HEK293 (cell line): Measurements from ENCODE around the gene BTAF1.
A peak's percentile ranks its signal among the peaks of the same experiment; 100 is the strongest.

Experiments
- CTCF ChIA-PET: fragments of 350-600 bp; formaldehyde crosslinking; extraction: SDS; loops from one replicate; lab custom pipeline; 2021; ENCODE audit warnings: antibody characterized with exemption; lab: Yijun Ruan, JAX
- POLR2A ChIA-PET: fragments of 300-600 bp; formaldehyde crosslinking; extraction: SDS; loops from one replicate; lab custom pipeline; 2020; ENCODE audit warnings: antibody characterized with exemption, inconsistent platforms; lab: Yijun Ruan, JAX
- H3K27ac ChIP-seq: fragments of 200-500 bp; sonication (Bioruptor generic); 2 replicates; pipeline ENCODE4 v1.5.1; 2014; ENCODE audit warnings: low read depth, low read length, control low read depth, inconsistent platforms; ENCODE audit errors: extremely low read depth
- H3K36me3 ChIP-seq, 2 experiments: fragments of 200-500 bp in 1 of 2; sonication (Bioruptor generic) in 1 of 2; 1 replicate in 1 of 2; 2 replicates in 1 of 2; pipeline ENCODE4 v1.5.1; 2014 to 2017; ENCODE audit warnings: inconsistent platforms in 2 of 2, low read length in 2 of 2; ENCODE audit not compliant: control insufficient read depth in 2 of 2, insufficient read depth in 1 of 2
- H3K4me1 ChIP-seq: fragments of 200-500 bp; sonication (Bioruptor generic); 2 replicates; pipeline ENCODE4 v1.5.1; 2014; ENCODE audit warnings: mild to moderate bottlenecking, low read length, inconsistent platforms; ENCODE audit not compliant: control insufficient read depth, insufficient read depth
- H3K4me3 ChIP-seq: 2 replicates; pipeline ENCODE4 v1.5.1; 2011; ENCODE audit warnings: low read depth, mild to moderate bottlenecking, control low read depth, low read length, moderate library complexity
- H3K9me3 ChIP-seq: fragments of 200-500 bp; sonication (Bioruptor generic); 2 replicates; pipeline ENCODE4 v1.5.1; 2014; ENCODE audit warnings: low read depth, low read length, inconsistent platforms; ENCODE audit not compliant: control insufficient read depth, insufficient read depth
- BCL11B ChIP-seq: fragments of 450-650 bp; formaldehyde crosslinking; IDR thresholded peaks from 2 replicates; pipeline ENCODE4 v1.5.1; 2016; ENCODE audit warnings: low read depth, missing biosample characterization, missing genetic modification characterization
- GLIS2 ChIP-seq: fragments of 450-650 bp; formaldehyde crosslinking; IDR thresholded peaks from 2 replicates; pipeline ENCODE4 v1.5.1; 2016; ENCODE audit warnings: missing biosample characterization, missing genetic modification characterization
- KLF9 ChIP-seq: fragments of 450-650 bp; formaldehyde crosslinking; IDR thresholded peaks from 2 replicates; pipeline ENCODE4 v1.5.1; 2016; ENCODE audit warnings: missing biosample characterization, missing genetic modification characterization, low read depth
- SP3 ChIP-seq: fragments of 450-650 bp; formaldehyde crosslinking; IDR thresholded peaks from 2 replicates; pipeline ENCODE4 v1.5.1; 2016; ENCODE audit warnings: missing biosample characterization, missing genetic modification characterization
- ZBTB17 ChIP-seq: fragments of 450-650 bp; formaldehyde crosslinking; IDR thresholded peaks from 2 replicates; pipeline ENCODE4 v1.5.1; 2016; ENCODE audit warnings: missing biosample characterization, missing genetic modification characterization
- ZBTB48 ChIP-seq: fragments of 450-650 bp; formaldehyde crosslinking; IDR thresholded peaks from 2 replicates; pipeline ENCODE4 v1.5.1; 2016; ENCODE audit warnings: missing biosample characterization, missing genetic modification characterization
- ZBTB6 ChIP-seq: fragments of 450-650 bp; formaldehyde crosslinking; IDR thresholded peaks from 2 replicates; pipeline ENCODE4 v1.5.1; 2017; ENCODE audit warnings: missing biosample characterization, missing genetic modification characterization
- ZNF169 ChIP-seq: fragments of 450-650 bp; formaldehyde crosslinking; IDR thresholded peaks from 2 replicates; pipeline ENCODE4 v1.5.1; 2016; ENCODE audit warnings: missing biosample characterization, missing genetic modification characterization
- ZNF335 ChIP-seq: fragments of 450-650 bp; formaldehyde crosslinking; conservative IDR thresholded peaks from 2 replicates; pipeline ENCODE4 v1.5.1; 2016; ENCODE audit warnings: missing biosample characterization, missing genetic modification characterization
- ZNF394 ChIP-seq: fragments of 450-650 bp; formaldehyde crosslinking; IDR thresholded peaks from 2 replicates; pipeline ENCODE4 v1.5.1; 2016; ENCODE audit warnings: missing biosample characterization, missing genetic modification characterization, mild to moderate bottlenecking, moderate library complexity, borderline replicate concordance
- ZNF513 ChIP-seq: fragments of 450-650 bp; IDR thresholded peaks from 2 replicates; pipeline ENCODE4 v1.5.1; 2018; ENCODE audit warnings: missing biosample characterization, missing genetic modification characterization
- ZNF561 ChIP-seq: fragments of 450-650 bp; IDR thresholded peaks from 2 replicates; pipeline ENCODE4 v1.5.1; 2018; ENCODE audit warnings: missing biosample characterization, missing genetic modification characterization, borderline replicate concordance
- ZNF624 ChIP-seq: fragments of 450-650 bp; formaldehyde crosslinking; IDR thresholded peaks from 2 replicates; pipeline ENCODE4 v1.5.1; 2017; ENCODE audit warnings: missing biosample characterization, missing genetic modification characterization
- ZNF777 ChIP-seq: fragments of 450-650 bp; formaldehyde crosslinking; IDR thresholded peaks from 2 replicates; pipeline ENCODE4 v1.5.1; 2017; ENCODE audit warnings: missing biosample characterization, missing genetic modification characterization, borderline replicate concordance
- TF ChIP-seq, protein P1 (sequence below): fragments of 450-650 bp; formaldehyde crosslinking; conservative IDR thresholded peaks from 2 replicates; pipeline ENCODE4 v1.5.1; 2016; ENCODE audit warnings: low read depth, missing biosample characterization, missing genetic modification characterization
- TF ChIP-seq, protein P2 (sequence below): fragments of 450-650 bp; formaldehyde crosslinking; IDR thresholded peaks from 2 replicates; pipeline ENCODE4 v1.5.1; 2016; ENCODE audit warnings: missing biosample characterization, missing genetic modification characterization, borderline replicate concordance
- TF ChIP-seq, protein P3 (sequence below): fragments of 450-650 bp; formaldehyde crosslinking; IDR thresholded peaks from 2 replicates; pipeline ENCODE4 v1.5.1; 2016; ENCODE audit warnings: missing biosample characterization, missing genetic modification characterization

Gene BTAF1

DNA sequence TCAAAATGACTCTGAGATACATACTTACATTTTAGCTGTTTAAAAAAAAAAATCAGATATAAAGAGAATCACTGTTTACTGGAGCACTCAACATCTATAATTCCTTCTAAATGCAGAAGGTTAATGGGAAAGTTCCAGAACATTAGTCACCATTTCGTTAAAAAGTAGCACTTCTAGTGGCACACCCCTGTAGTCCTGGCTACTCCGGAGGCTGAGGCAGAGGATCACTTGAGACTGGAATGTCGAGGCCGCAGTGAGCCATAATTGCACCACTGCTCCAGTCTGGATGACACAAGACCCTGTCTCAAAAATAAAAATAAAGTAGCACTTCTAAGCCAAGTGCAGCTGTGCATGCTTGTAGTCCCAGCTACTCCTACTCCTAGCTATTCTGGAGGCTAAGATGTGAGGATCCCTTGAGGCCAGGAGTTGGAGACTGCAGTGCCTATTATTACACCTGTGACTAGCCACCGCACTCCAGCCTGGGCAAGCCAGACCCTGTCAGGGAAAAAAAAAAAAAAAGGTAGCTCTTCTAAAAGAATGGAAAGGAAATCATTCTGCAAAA lies 16.5 kb upstream of the BTAF1 start:
- H3K27ac ChIP-seq: no peak overlapping the region
- TF ChIP-seq ZBTB6: no peak
- peak; percentile 68; the same call in 1 of the 2 replicates for TF ChIP-seq ZNF394 (tag by site-specific recombination)
- CTCF ChIA-PET: interaction anchor here (0.6 to 1.0 kb wide), 5 partner anchors 16 to 498 kb away, joined by 3 to 8 read pairs (median 4); no protein-coding TSS in a partner anchor
- no peak overlapping the region for H3K4me3 ChIP-seq
- POLR2A ChIA-PET: interaction anchor here (0.6 to 2.8 kb wide), 4 partner anchors 9 to 503 kb away, joined by 3 to 18 read pairs (median 4); partner anchors contain the start of gene TNKS2
- H3K9me3 ChIP-seq: no peaks in the 10 kb centered on the region
- H3K36me3 ChIP-seq: peaks cover 0 to 3% of the 10 kb centered on the region in 2 experiments; a peak in 1 of 3 replicates
- peaks cover 4% of the 10 kb centered on the region for H3K4me1 ChIP-seq

DNA sequence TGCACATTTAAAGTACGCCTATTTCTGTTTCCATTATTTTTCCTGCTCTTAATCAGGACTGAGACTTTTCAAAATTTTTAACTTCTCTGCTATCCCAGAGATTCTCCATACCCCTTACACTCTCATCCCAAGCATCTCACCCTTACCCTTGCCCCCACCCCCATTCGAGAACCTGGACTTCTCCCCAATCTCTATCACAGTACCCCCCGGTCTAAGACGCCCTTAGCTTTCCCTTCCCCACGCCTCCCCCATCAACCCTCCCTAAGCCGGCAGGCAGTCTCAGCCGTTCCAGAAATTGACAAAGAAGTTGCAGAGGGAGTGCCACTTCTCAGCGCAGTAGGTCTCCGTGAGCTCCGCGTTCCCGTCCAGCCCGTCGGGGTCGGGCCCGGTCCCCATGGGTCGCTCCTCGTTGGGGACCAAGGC lies 15.6 kb upstream of the BTAF1 start:
- peaks cover 0 to 3% of the 10 kb centered on the region in 2 experiments; a peak in 1 of 3 replicates for H3K36me3 ChIP-seq
- CTCF ChIA-PET: interaction anchor here (0.6 to 1.7 kb wide), 11 partner anchors 16 to 413 kb away, joined by 3 to 8 read pairs (median 4); partner anchors contain the start of gene BTAF1
- H3K4me1 ChIP-seq: peaks cover 2% of the 10 kb centered on the region; the same call in 1 of the 2 replicates
- H3K4me3 ChIP-seq: peak overlapping the region; percentile 56
- H3K9me3 ChIP-seq: no peaks in the 10 kb centered on the region
- no peak for TF ChIP-seq ZNF561 (tag by site-specific recombination)
- TF ChIP-seq BCL11B: no peak
- no peak for TF ChIP-seq ZNF169
- TF ChIP-seq, protein P1, sequence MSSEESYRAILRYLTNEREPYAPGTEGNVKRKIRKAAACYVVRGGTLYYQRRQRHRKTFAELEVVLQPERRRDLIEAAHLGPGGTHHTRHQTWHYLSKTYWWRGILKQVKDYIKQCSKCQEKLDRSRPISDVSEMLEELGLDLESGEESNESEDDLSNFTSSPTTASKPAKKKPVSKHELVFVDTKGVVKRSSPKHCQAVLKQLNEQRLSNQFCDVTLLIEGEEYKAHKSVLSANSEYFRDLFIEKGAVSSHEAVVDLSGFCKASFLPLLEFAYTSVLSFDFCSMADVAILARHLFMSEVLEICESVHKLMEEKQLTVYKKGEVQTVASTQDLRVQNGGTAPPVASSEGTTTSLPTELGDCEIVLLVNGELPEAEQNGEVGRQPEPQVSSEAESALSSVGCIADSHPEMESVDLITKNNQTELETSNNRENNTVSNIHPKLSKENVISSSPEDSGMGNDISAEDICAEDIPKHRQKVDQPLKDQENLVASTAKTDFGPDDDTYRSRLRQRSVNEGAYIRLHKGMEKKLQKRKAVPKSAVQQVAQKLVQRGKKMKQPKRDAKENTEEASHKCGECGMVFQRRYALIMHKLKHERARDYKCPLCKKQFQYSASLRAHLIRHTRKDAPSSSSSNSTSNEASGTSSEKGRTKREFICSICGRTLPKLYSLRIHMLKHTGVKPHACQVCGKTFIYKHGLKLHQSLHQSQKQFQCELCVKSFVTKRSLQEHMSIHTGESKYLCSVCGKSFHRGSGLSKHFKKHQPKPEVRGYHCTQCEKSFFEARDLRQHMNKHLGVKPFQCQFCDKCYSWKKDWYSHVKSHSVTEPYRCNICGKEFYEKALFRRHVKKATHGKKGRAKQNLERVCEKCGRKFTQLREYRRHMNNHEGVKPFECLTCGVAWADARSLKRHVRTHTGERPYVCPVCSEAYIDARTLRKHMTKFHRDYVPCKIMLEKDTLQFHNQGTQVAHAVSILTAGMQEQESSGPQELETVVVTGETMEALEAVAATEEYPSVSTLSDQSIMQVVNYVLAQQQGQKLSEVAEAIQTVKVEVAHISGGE (tag by site-specific recombination): peak; percentile 61
- TF ChIP-seq ZBTB48 (tag by site-specific recombination): peak; percentile 47; the same call in 1 of the 2 replicates
- no peak for TF ChIP-seq ZNF624
- TF ChIP-seq ZNF335 (tag by site-specific recombination): peak; percentile 60
- peak; percentile 95 for TF ChIP-seq ZNF777
- TF ChIP-seq SP3 (tag by site-specific recombination): peak; percentile 43; the same call in 1 of the 2 replicates
- TF ChIP-seq, protein P2, sequence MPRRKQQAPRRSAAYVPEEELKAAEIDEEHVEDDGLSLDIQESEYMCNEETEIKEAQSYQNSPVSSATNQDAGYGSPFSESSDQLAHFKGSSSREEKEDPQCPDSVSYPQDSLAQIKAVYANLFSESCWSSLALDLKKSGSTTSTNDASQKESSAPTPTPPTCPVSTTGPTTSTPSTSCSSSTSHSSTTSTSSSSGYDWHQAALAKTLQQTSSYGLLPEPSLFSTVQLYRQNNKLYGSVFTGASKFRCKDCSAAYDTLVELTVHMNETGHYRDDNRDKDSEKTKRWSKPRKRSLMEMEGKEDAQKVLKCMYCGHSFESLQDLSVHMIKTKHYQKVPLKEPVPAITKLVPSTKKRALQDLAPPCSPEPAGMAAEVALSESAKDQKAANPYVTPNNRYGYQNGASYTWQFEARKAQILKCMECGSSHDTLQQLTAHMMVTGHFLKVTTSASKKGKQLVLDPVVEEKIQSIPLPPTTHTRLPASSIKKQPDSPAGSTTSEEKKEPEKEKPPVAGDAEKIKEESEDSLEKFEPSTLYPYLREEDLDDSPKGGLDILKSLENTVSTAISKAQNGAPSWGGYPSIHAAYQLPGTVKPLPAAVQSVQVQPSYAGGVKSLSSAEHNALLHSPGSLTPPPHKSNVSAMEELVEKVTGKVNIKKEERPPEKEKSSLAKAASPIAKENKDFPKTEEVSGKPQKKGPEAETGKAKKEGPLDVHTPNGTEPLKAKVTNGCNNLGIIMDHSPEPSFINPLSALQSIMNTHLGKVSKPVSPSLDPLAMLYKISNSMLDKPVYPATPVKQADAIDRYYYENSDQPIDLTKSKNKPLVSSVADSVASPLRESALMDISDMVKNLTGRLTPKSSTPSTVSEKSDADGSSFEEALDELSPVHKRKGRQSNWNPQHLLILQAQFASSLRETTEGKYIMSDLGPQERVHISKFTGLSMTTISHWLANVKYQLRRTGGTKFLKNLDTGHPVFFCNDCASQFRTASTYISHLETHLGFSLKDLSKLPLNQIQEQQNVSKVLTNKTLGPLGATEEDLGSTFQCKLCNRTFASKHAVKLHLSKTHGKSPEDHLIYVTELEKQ (tag by site-specific recombination): no peak
- TF ChIP-seq ZNF513 (tag by site-specific recombination): no peak
- 0 out of 2 replicates have a peak, but pooled peaks have one; percentile 23 for TF ChIP-seq KLF9 (tag by site-specific recombination)
- TF ChIP-seq ZBTB17: peak; percentile 93
- TF ChIP-seq, protein P3, sequence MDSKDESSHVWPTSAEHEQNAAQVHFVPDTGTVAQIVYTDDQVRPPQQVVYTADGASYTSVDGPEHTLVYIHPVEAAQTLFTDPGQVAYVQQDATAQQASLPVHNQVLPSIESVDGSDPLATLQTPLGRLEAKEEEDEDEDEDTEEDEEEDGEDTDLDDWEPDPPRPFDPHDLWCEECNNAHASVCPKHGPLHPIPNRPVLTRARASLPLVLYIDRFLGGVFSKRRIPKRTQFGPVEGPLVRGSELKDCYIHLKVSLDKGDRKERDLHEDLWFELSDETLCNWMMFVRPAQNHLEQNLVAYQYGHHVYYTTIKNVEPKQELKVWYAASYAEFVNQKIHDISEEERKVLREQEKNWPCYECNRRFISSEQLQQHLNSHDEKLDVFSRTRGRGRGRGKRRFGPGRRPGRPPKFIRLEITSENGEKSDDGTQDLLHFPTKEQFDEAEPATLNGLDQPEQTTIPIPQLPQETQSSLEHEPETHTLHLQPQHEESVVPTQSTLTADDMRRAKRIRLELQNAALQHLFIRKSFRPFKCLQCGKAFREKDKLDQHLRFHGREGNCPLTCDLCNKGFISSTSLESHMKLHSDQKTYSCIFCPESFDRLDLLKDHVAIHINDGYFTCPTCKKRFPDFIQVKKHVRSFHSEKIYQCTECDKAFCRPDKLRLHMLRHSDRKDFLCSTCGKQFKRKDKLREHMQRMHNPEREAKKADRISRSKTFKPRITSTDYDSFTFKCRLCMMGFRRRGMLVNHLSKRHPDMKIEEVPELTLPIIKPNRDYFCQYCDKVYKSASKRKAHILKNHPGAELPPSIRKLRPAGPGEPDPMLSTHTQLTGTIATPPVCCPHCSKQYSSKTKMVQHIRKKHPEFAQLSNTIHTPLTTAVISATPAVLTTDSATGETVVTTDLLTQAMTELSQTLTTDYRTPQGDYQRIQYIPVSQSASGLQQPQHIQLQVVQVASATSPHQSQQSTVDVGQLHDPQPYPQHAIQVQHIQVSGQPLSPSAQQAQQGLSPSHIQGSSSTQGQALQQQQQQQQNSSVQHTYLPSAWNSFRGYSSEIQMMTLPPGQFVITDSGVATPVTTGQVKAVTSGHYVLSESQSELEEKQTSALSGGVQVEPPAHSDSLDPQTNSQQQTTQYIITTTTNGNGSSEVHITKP (tag by site-specific recombination): 0 out of 2 replicates have a peak, but pooled peaks have one; percentile 18
- TF ChIP-seq GLIS2: peak; percentile 87
- H3K27ac ChIP-seq: peak overlapping the region; percentile 79; the same call in 1 of the 2 replicates
- POLR2A ChIA-PET: interaction anchor here (0.6 to 2.8 kb wide), 7 partner anchors 16 to 939 kb away, joined by 3 to 18 read pairs (median 6); partner anchors contain the start of genes BTAF1 and TNKS2
